H9 (cell line): ENCODE data around the gene CACHD1. TPM values are rescaled to one million over a fixed set of nuclear protein-coding genes. Genes with fewer than 3 reads are reported as not detected.

Source experiments
- DNase-seq: peaks from one replicate; pipeline ENCODE4 v3.0.0-alpha.2; 2017
- H2AFZ ChIP-seq: one replicate; pipeline ENCODE4 v1.6.1; 2013; ENCODE audit warnings: mild to moderate bottlenecking, low read length, control low read depth, moderate library complexity
- H2AK5ac ChIP-seq: 2 replicates; pipeline ENCODE4 v1.6.1; 2013; ENCODE audit warnings: low read length, control low read depth, mixed read lengths; ENCODE audit not compliant: insufficient read length
- H2BK120ac ChIP-seq: one replicate; pipeline ENCODE4 v1.6.1; 2013; ENCODE audit warnings: low read depth, mild to moderate bottlenecking, low read length, control low read depth, inconsistent platforms; ENCODE audit not compliant: poor library complexity, severe bottlenecking
- H2BK12ac ChIP-seq: 2 replicates; pipeline ENCODE4 v1.6.1; 2013; ENCODE audit warnings: low read length, control low read depth, mixed read lengths, low read depth; ENCODE audit not compliant: insufficient read length
- H2BK15ac ChIP-seq: 2 replicates; pipeline ENCODE4 v1.6.1; 2013; ENCODE audit warnings: low read depth, low read length, control low read depth
- H2BK20ac ChIP-seq: one replicate; pipeline ENCODE4 v1.6.1; 2013; ENCODE audit warnings: low read depth, mild to moderate bottlenecking, low read length, control low read depth, inconsistent platforms; ENCODE audit not compliant: poor library complexity, severe bottlenecking
- H2BK5ac ChIP-seq: 2 replicates; pipeline ENCODE4 v1.6.1; 2013; ENCODE audit warnings: low read length, control low read depth, mixed read lengths; ENCODE audit not compliant: insufficient read length
- H3K14ac ChIP-seq: 2 replicates; pipeline ENCODE4 v1.6.1; 2013; ENCODE audit warnings: low read length, control low read depth; ENCODE audit not compliant: insufficient read depth
- H3K18ac ChIP-seq: 2 replicates; pipeline ENCODE4 v1.6.1; 2013; ENCODE audit warnings: low read depth, mild to moderate bottlenecking, mixed read lengths, low read length, control low read depth; ENCODE audit not compliant: insufficient read length
- H3K23ac ChIP-seq: 2 replicates; pipeline ENCODE4 v1.6.1; 2013; ENCODE audit warnings: low read length, control low read depth, mixed read lengths, low read depth; ENCODE audit not compliant: insufficient read length
- H3K23me2 ChIP-seq: 2 replicates; pipeline ENCODE4 v1.6.1; 2013; ENCODE audit warnings: low read depth, mild to moderate bottlenecking, mixed read lengths, low read length, control low read depth; ENCODE audit not compliant: insufficient read length, poor library complexity, severe bottlenecking
- H3K27ac ChIP-seq: 2 replicates; pipeline ENCODE4 v1.5.1; 2013; ENCODE audit warnings: low read length, control low read depth, mixed read lengths, low read depth; ENCODE audit not compliant: insufficient read length
- H3K27me3 ChIP-seq: 2 replicates; pipeline ENCODE4 v1.6.1; 2013; ENCODE audit warnings: low read length, control low read depth, inconsistent platforms; ENCODE audit not compliant: insufficient read depth
- H3K4ac ChIP-seq: 2 replicates; pipeline ENCODE4 v1.6.1; 2013; ENCODE audit warnings: low read depth, mild to moderate bottlenecking, control low read depth, inconsistent platforms, low read length, moderate library complexity
- H3K4me1 ChIP-seq: 2 replicates; pipeline ENCODE4 v1.6.1; 2013; ENCODE audit warnings: low read length, control low read depth, inconsistent platforms; ENCODE audit not compliant: insufficient read depth
- H3K4me2 ChIP-seq: 2 replicates; pipeline ENCODE4 v1.6.1; 2013; ENCODE audit warnings: low read length, control low read depth, mixed read lengths; ENCODE audit not compliant: insufficient read length, insufficient read depth
- H3K56ac ChIP-seq: 2 replicates; pipeline ENCODE4 v1.6.1; 2013; ENCODE audit warnings: low read depth, mild to moderate bottlenecking, mixed read lengths, low read length, control low read depth; ENCODE audit not compliant: insufficient read length
- H3K79me1 ChIP-seq: 2 replicates; pipeline ENCODE4 v1.6.1; 2013; ENCODE audit warnings: low read depth, mild to moderate bottlenecking, moderate library complexity, low read length, control low read depth, inconsistent platforms; ENCODE audit not compliant: insufficient read depth, poor library complexity, severe bottlenecking
- H3K79me2 ChIP-seq: 2 replicates; pipeline ENCODE4 v1.6.1; 2013; ENCODE audit warnings: low read length, control low read depth, inconsistent platforms; ENCODE audit not compliant: insufficient read depth
- H3K9ac ChIP-seq: 2 replicates; pipeline ENCODE4 v1.6.1; 2013; ENCODE audit warnings: low read length, control low read depth, mixed read lengths; ENCODE audit not compliant: insufficient read length; ENCODE audit errors: extremely low read depth
- H3K9me3 ChIP-seq: one replicate; pipeline ENCODE4 v1.6.1; 2013; ENCODE audit warnings: low read depth, low read length, inconsistent platforms; ENCODE audit not compliant: control insufficient read depth
- H3T11ph ChIP-seq: one replicate; pipeline ENCODE4 v1.6.1; 2013; ENCODE audit warnings: mild to moderate bottlenecking, low read length, control low read depth, inconsistent platforms
- H4K20me1 ChIP-seq: one replicate; pipeline ENCODE4 v1.6.1; 2013; ENCODE audit not compliant: control insufficient read depth, insufficient read length, insufficient read depth
- H4K5ac ChIP-seq: 2 replicates; pipeline ENCODE4 v1.6.1; 2013; ENCODE audit warnings: low read depth, mild to moderate bottlenecking, mixed read lengths, low read length, control low read depth; ENCODE audit not compliant: insufficient read length
- H4K8ac ChIP-seq: replicated peaks from 2 replicates; pipeline ENCODE4 v1.6.1; 2013; ENCODE audit warnings: low read length, control low read depth, mixed read lengths, low read depth; ENCODE audit not compliant: insufficient read length
- H4K91ac ChIP-seq: 2 replicates; pipeline ENCODE4 v1.6.1; 2013; ENCODE audit warnings: low read depth, mild to moderate bottlenecking, moderate library complexity, mixed read lengths, low read length, control low read depth; ENCODE audit not compliant: insufficient read length
- H3K27ac Mint-ChIP-seq, 3 experiments: 2 replicates in 2 of 3; 3 replicates in 1 of 3; pipeline ENCODE4 v1.8.0; 2020 to 2021; ENCODE audit warnings: mixed read lengths in 3 of 3, mild to moderate bottlenecking in 1 of 3, moderate library complexity in 1 of 3
- H3K27me3 Mint-ChIP-seq: 2 replicates; pipeline ENCODE4 v1.8.0; 2021; ENCODE audit warnings: low read depth, mild to moderate bottlenecking, moderate library complexity, mixed read lengths
- H3K36me3 Mint-ChIP-seq, 3 experiments: 2 replicates in 2 of 3; 3 replicates in 1 of 3; pipeline ENCODE4 v1.8.0; 2020 to 2021; ENCODE audit warnings: low read depth in 3 of 3, mixed read lengths in 3 of 3; ENCODE audit not compliant: insufficient read depth in 1 of 3
- H3K4me1 Mint-ChIP-seq, 2 experiments: 2 replicates each; pipeline ENCODE4 v1.8.0; 2020; ENCODE audit warnings: mixed read lengths in 2 of 2
- H3K4me3 Mint-ChIP-seq, 2 experiments: 2 replicates in 1 of 2; 3 replicates in 1 of 2; pipeline ENCODE4 v1.8.0; 2020 to 2021; ENCODE audit warnings: mild to moderate bottlenecking in 2 of 2, mixed read lengths in 2 of 2, moderate library complexity in 1 of 2
- H3K9me3 Mint-ChIP-seq, 2 experiments: 2 replicates in 1 of 2; 3 replicates in 1 of 2; pipeline ENCODE4 v1.8.0; 2020; ENCODE audit warnings: mild to moderate bottlenecking in 2 of 2, mixed read lengths in 2 of 2, moderate library complexity in 1 of 2
- CTCF ChIP-seq: fragments of 200-600 bp; sonication (generic); conservative IDR thresholded peaks from 3 replicates; pipeline ENCODE4 v1.8.0; 2021; ENCODE audit warnings: antibody characterized with exemption, mild to moderate bottlenecking
- WGBS: extraction: QIAGEN DNeasy Blood & Tissue Kit; methylation state at CpG from one replicate; pipeline ENCODE4 v1.1.7; 2013; ENCODE audit warnings: missing lambda C conversion rate, low lambda C conversion rate, mixed read lengths; ENCODE audit not compliant: insufficient read length; ENCODE audit errors: extremely low coverage; 5-methylcytosine and 5-hydroxymethylcytosine counted together
- total RNA-seq: library from RNA; stranded (reverse); gene quantifications from 2 replicates; pipeline ENCODE4 v1.2.1, GENCODE V29; 2021

CACHD1 gene
- total RNA-seq, 1 experiment from 2014 or later: 94.2 TPM

- H2BK15ac ChIP-seq: no peak overlapping the region
- H3K56ac ChIP-seq: no peak overlapping the region
- no peak overlapping the region for H2BK5ac ChIP-seq
- no peaks in the 10 kb centered on the region for H3K79me2 ChIP-seq
- H2AFZ ChIP-seq: no peak overlapping the region
- no peak overlapping the region for H2AK5ac ChIP-seq
- no peaks in the 10 kb centered on the region for H4K20me1 ChIP-seq
- no peak overlapping the region for H3K18ac ChIP-seq
- no peak overlapping the region for H3K4me2 ChIP-seq
- no peak for DNase-seq
- H2BK12ac ChIP-seq: no peak overlapping the region
- H4K5ac ChIP-seq: no peak overlapping the region
- H3K9me3 Mint-ChIP-seq: no peaks in the 10 kb centered on the region
- TF ChIP-seq CTCF: no peak
- WGBS: no CpG with 5 or more reads among the region's 1 CpG
- H3K23ac ChIP-seq: no peak overlapping the region
- H3K27ac Mint-ChIP-seq: no peak overlapping the region
- H3K27me3 ChIP-seq: no peaks in the 10 kb centered on the region
- peaks cover 23% of the 10 kb centered on the region for H3K27me3 Mint-ChIP-seq
- no peak overlapping the region for H3K27ac ChIP-seq
- no peak overlapping the region for H4K8ac ChIP-seq
- H3K4me1 ChIP-seq: no peaks in the 10 kb centered on the region; the same call in 1 of the 2 replicates
- peaks cover 10 to 16% of the 10 kb centered on the region in 2 experiments for H3K4me1 Mint-ChIP-seq
- no peak overlapping the region for H2BK20ac ChIP-seq
- no peak overlapping the region for H3K9ac ChIP-seq
- H3K14ac ChIP-seq: no peak overlapping the region
- H3K23me2 ChIP-seq: no peaks in the 10 kb centered on the region
- no peak overlapping the region for H3T11ph ChIP-seq
- no peaks in the 10 kb centered on the region for H3K36me3 Mint-ChIP-seq
- no peak overlapping the region for H3K4ac ChIP-seq
- H2BK120ac ChIP-seq: no peak overlapping the region
- no peaks in the 10 kb centered on the region for H3K9me3 ChIP-seq
- H3K79me1 ChIP-seq: no peaks in the 10 kb centered on the region
- H3K4me3 Mint-ChIP-seq: no peak overlapping the region
- H4K91ac ChIP-seq: no peak overlapping the region
These were observed 18.5 kb upstream of the CACHD1 start for GRCh38 chr1:64451440-64451839.
